NK-92 (cell line): ENCODE measurements around the gene RSPH6A.
"Not testable (repeated sequence)": the region's sequence is repeated elsewhere in the genome, so short reads cannot be mapped to it uniquely, and the experiment has no call there.

Experiments used
- DNase-seq: peaks from one replicate; lab custom pipeline; 2025; ENCODE audit not compliant: unreplicated experiment; lab: John Stamatoyannopoulos, UW

The RSPH6A gene

GRCh38 chr19:45804140-45804958 lies 10.8 kb downstream of the RSPH6A start:
- no peak for DNase-seq

- no peak for DNase-seq
These were observed 13.4 kb downstream of the RSPH6A start for GRCh38 chr19:45801603-45802175.

GRCh38 chr19:45800070-45800553 lies 15.0 kb downstream of the RSPH6A start:
- no peak for DNase-seq

- DNase-seq = not testable (repeated sequence)
These were observed 15.6 kb downstream of the RSPH6A start for GRCh38 chr19:45799541-45799940.

GRCh38 chr19:45798995-45799517 lies 16.1 kb downstream of the RSPH6A start:
- no peak for DNase-seq

- DNase-seq = no peak
These were observed 20.5 kb downstream of the RSPH6A start for GRCh38 chr19:45794627-45795026.

- no peak for DNase-seq
These were observed 21.2 kb downstream of the RSPH6A start for GRCh38 chr19:45793876-45794275.

GRCh38 chr19:45793178-45793564 lies 21.9 kb downstream of the RSPH6A start:
- no peak for DNase-seq

- DNase-seq = peak; percentile 88
These were observed 22.5 kb downstream of the RSPH6A start, which contains the start of gene DMWD for GRCh38 chr19:45792470-45793177. DMWD (minus strand) TSS chr19:45792845; CDS start chr19:45792756, 89 bp downstream.

- no peak for DNase-seq
These were observed 23.2 kb downstream of the RSPH6A start for GRCh38 chr19:45791744-45792469.

GRCh38 chr19:45790942-45791341 lies 24.2 kb downstream of the RSPH6A start:
- no peak for DNase-seq

- no peak for DNase-seq
These were observed 25.9 kb downstream of the RSPH6A start for GRCh38 chr19:45789035-45789786.

GRCh38 chr19:45786533-45786894 lies 28.6 kb downstream of the RSPH6A start:
- DNase-seq = no peak

- no peak for DNase-seq
These were observed 29.2 kb downstream of the RSPH6A start for GRCh38 chr19:45785781-45786532.

GRCh38 chr19:45785097-45785496 lies 30.0 kb downstream of the RSPH6A start:
- no peak for DNase-seq

- no peak for DNase-seq
These were observed 31.0 kb downstream of the RSPH6A start for GRCh38 chr19:45784096-45784495.

GRCh38 chr19:45782820-45783785 lies 32.0 kb downstream of the RSPH6A start:
- DNase-seq = no peak

- no peak for DNase-seq
These were observed 32.9 kb downstream of the RSPH6A start, which contains the start of gene DMPK for GRCh38 chr19:45782162-45782691. DMPK (minus strand) TSS chr19:45782490; CDS start chr19:45782352, 138 bp downstream.
